GM12892 (cell line): Measurements from ENCODE around the gene SLC49A4.

Source experiments
- POLR2A ChIP-seq: IDR thresholded peaks from 2 replicates; pipeline ENCODE4 v1.6.1; 2011; ENCODE audit warnings: low read depth, low read length, control low read depth
- POLR2AphosphoS5 ChIP-seq: IDR thresholded peaks from 2 replicates; pipeline ENCODE4 v1.6.1; 2011; ENCODE audit warnings: low read depth, low read length, control low read depth

DNA sequence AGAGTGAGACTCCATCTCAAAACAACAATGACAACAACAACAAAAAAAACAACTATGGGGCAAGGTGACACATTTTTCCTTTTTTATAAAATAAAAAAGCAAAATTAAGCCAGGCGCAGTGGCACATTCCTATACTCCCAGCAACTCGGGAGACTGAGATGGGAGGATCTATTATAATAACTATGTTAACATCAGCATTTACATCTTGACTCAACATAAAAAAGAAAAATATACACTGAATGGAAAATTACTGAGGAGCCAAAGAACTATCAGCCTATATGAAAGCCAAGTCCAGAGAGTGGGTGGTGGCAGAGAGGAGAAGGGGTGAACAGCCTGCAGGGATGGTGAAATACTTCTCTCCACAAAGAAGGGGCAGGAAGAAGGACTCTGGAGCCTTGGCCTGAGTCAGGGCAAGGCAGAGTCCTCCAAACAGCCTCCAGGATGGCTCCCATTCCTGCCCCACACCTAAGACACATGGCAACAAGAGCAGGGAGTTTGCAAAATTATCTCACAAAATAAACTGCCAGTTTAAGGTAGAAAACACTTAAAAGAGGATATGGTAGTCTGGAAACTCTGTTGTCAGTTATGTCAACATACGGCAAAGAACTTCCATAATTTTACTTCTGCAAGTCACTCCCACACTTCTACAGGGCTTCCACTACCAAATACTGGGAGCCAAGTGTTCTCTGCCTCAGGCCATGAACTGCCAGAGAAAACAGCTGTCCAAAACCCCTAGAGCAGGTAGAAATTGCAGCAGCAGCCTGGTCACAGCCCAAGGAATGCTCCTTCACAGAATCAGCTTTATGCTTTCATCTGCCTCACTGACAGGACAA is 27.1 kb upstream of the SLC49A4 start:
- TF ChIP-seq POLR2A: no peak
- no peak for TF ChIP-seq POLR2AphosphoS5
